HEK293T (cell line): ENCODE data around the gene USP31.

Source experiments
- CTCF ChIA-PET: fragments of 350-600 bp; formaldehyde crosslinking; extraction: SDS; loops from one replicate; lab custom pipeline; 2021; ENCODE audit warnings: antibody characterized with exemption, inconsistent platforms; lab: Yijun Ruan, JAX
- POLR2A ChIA-PET: fragments of 350-600 bp; formaldehyde crosslinking; extraction: SDS; loops from one replicate; lab custom pipeline; 2020; ENCODE audit warnings: antibody characterized with exemption, inconsistent platforms; lab: Yijun Ruan, JAX
- DNase-seq: peaks from one replicate; pipeline ENCODE4 v3.0.0; 2012; ENCODE audit warnings: mixed read lengths; ENCODE audit errors: extremely low spot score
- ARNT ChIP-seq: fragments of 450-650 bp; IDR thresholded peaks from 2 replicates; pipeline ENCODE4 v1.6.1; 2017; ENCODE audit warnings: mild to moderate bottlenecking
- BHLHE40 ChIP-seq: fragments of 450-650 bp; IDR thresholded peaks from 2 replicates; pipeline ENCODE4 v1.6.1; 2016; ENCODE audit warnings: mild to moderate bottlenecking, moderate library complexity, borderline replicate concordance
- CTBP1 ChIP-seq: fragments of 450-650 bp; IDR thresholded peaks from 2 replicates; pipeline ENCODE4 v1.6.1; 2016; ENCODE audit warnings: borderline replicate concordance
- ELF4 ChIP-seq: fragments of 450-650 bp; IDR thresholded peaks from 2 replicates; pipeline ENCODE4 v1.6.1; 2017; ENCODE audit warnings: antibody characterized with exemption
- FOXA1 ChIP-seq: fragments of 450-650 bp; IDR thresholded peaks from 2 replicates; pipeline ENCODE4 v1.6.1; 2016; ENCODE audit warnings: mild to moderate bottlenecking
- FOXK2 ChIP-seq: fragments of 450-650 bp; IDR thresholded peaks from 2 replicates; pipeline ENCODE4 v1.6.1; 2016; ENCODE audit warnings: mild to moderate bottlenecking
- FOXM1 ChIP-seq: fragments of 450-650 bp; IDR thresholded peaks from 2 replicates; pipeline ENCODE4 v1.6.1; 2017; ENCODE audit warnings: mild to moderate bottlenecking, borderline replicate concordance
- HDGF ChIP-seq: fragments of 450-650 bp; IDR thresholded peaks from 2 replicates; pipeline ENCODE4 v1.6.1; 2017; ENCODE audit warnings: antibody characterized with exemption, borderline replicate concordance
- L3MBTL2 ChIP-seq: fragments of 450-650 bp; conservative IDR thresholded peaks from 2 replicates; pipeline ENCODE4 v1.6.1; 2016; ENCODE audit warnings: mild to moderate bottlenecking
- LEF1 ChIP-seq: fragments of 450-650 bp; IDR thresholded peaks from 2 replicates; pipeline ENCODE4 v1.6.1; 2017; ENCODE audit warnings: mild to moderate bottlenecking, borderline replicate concordance
- NFRKB ChIP-seq: fragments of 450-650 bp; IDR thresholded peaks from 2 replicates; pipeline ENCODE4 v1.6.1; 2016; ENCODE audit warnings: mild to moderate bottlenecking, moderate library complexity
- SP1 ChIP-seq: fragments of 450-650 bp; IDR thresholded peaks from 2 replicates; pipeline ENCODE4 v1.6.1; 2017
- SUZ12 ChIP-seq: fragments of 450-650 bp; IDR thresholded peaks from 2 replicates; pipeline ENCODE4 v1.6.1; 2016; ENCODE audit warnings: mild to moderate bottlenecking
- TARDBP ChIP-seq: fragments of 450-650 bp; IDR thresholded peaks from 2 replicates; pipeline ENCODE4 v1.6.1; 2016
- ZNF384 ChIP-seq: fragments of 450-650 bp; IDR thresholded peaks from 2 replicates; pipeline ENCODE4 v1.6.1; 2016
- TF ChIP-seq, protein P1 (sequence below): fragments of 450-650 bp; IDR thresholded peaks from 2 replicates; pipeline ENCODE4 v1.6.1; 2016

The USP31 gene

DNA sequence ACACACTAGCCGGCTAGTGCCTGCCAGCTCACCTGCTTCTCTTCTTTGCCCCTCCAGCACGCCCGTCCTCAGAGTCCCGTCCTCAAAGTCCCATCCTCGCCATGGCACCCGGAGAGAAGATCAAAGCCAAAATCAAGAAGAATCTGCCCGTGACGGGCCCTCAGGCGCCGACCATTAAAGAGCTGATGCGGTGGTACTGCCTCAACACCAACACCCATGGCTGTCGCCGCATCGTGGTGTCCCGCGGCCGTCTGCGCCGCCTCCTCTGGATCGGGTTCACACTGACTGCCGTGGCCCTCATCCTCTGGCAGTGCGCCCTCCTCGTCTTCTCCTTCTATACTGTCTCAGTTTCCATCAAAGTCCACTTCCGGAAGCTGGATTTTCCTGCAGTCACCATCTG, 36.9 kb upstream of the USP31 start:
- ChIA-PET CTCF (interaction anchor here (0.8 kb wide), 1 partner anchor 249 kb away, joined by 3 read pairs; no protein-coding TSS in a partner anchor), POLR2A (no interaction called here)
- DNase-seq, result no peak
- TF ChIP-seq ARNT, result no peak
- no peak for TF ChIP-seq HDGF
- no peak for TF ChIP-seq ZNF384
- no peak for TF ChIP-seq CTBP1
- TF ChIP-seq FOXK2, result no peak
- TF ChIP-seq, protein P1, sequence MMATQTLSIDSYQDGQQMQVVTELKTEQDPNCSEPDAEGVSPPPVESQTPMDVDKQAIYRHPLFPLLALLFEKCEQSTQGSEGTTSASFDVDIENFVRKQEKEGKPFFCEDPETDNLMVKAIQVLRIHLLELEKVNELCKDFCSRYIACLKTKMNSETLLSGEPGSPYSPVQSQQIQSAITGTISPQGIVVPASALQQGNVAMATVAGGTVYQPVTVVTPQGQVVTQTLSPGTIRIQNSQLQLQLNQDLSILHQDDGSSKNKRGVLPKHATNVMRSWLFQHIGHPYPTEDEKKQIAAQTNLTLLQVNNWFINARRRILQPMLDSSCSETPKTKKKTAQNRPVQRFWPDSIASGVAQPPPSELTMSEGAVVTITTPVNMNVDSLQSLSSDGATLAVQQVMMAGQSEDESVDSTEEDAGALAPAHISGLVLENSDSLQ, result no peak
- no peak for TF ChIP-seq NFRKB
- no peak for TF ChIP-seq L3MBTL2
- TF ChIP-seq FOXM1, result no peak
- TF ChIP-seq LEF1, result no peak
- TF ChIP-seq SUZ12, result no peak
- TF ChIP-seq SP1, result no peak
- no peak for TF ChIP-seq FOXA1
- TF ChIP-seq TARDBP, result no peak
- no peak for TF ChIP-seq ELF4
- no peak for TF ChIP-seq BHLHE40

DNA sequence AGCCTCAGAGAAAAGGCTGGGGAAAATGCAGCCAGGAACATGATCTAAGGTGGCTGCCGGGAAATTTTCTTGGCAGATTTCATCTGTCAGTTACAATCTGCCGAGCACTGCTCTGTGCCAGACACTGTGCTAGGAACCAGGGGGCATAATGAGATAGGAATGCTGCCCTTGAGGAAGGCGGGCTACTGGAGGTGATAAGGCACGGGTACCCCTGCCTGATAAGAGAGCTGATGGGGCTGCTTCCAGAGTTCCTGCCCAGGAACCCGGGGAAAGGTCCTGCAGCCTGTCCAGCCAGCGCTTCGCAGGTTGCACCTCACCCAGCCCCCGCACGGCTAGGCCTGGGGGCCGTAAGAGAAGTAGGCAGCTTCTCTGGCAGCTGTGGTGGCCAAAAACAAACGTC, 36.4 kb upstream of the USP31 start:
- no peak for DNase-seq
- ChIA-PET POLR2A (no interaction called here), CTCF (interaction anchor here (0.8 kb wide), 1 partner anchor 250 kb away, joined by 3 read pairs; no protein-coding TSS in a partner anchor)

DNA sequence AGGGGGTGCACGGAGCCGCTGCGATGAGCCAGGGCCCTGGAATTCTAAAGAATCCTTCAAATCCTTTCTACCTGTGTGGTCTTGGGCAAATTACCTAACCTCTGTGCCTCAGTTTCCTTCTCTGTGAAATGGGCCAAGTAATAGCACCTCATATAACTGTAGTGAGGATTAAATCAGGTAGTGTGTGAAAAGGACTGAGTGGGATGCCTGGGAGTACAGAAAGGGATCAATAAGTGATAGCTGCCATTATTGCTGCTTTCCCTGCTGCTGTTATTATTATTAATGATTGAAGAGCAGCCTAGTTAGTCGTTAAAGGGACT, 34.3 kb upstream of the USP31 start:
- POLR2A ChIA-PET, result no interaction called here
- CTCF ChIA-PET, result interaction anchor here (0.6 to 4.0 kb wide), 6 partner anchors 18 to 262 kb away, joined by 3 to 27 read pairs (median 4); no protein-coding TSS in a partner anchor
- TF ChIP-seq NFRKB, result no peak
- no peak for TF ChIP-seq SP1
- TF ChIP-seq ELF4, result no peak
- TF ChIP-seq ZNF384, result no peak
- TF ChIP-seq, protein P1, result no peak
- TF ChIP-seq BHLHE40, result no peak
- no peak for TF ChIP-seq SUZ12
- DNase-seq, result no peak

More for the DNA sequence above, 36.4 kb upstream of the USP31 start:
- TF ChIP-seq LEF1 (no peak), SP1 (no peak), ELF4 (no peak), L3MBTL2 (no peak), CTBP1 (no peak), SUZ12 (no peak), FOXA1 (no peak), ARNT (no peak), TARDBP (no peak), BHLHE40 (no peak)

DNA sequence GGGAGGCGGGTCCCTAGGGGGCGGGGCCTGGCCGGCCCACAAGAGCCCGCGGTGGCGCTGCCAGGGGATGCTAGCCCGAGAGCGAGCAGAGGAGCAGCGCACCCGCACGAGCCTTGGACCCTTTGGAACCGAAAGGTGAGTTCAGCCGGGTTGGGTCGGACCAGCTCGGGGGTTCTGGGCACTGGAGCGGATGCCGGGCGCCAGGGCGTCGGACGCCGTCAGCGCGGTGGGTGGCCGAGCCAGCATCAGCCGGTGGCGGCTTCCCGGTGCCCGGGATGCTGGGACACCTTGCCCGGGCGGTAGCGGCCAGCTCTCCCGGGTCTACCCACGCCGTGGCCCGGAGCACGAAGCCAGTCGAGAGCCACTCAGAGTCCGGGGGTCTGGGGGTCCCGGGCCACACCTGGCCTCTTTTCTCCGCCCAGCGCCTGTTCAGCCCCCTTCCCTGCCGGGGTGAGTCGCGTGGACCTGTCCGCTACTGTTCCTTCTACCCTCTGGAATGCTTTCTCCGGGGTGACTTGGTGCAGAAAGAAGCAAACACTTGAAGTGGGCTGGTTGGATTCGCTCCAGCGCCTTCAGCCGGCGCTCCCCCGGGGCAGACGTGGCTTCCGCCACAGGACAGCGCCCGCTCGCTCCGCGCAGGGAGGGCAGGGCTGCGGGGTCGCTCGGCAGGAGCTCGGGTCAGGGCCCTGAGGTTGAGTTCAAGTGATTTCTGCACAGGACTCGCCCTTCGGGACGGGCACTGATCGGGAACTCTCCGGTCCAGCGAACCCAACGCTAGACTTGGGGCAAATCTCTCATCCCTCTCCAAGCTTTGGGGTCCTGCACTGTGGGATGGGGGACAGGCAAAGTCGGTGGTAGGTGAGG, 33.7 kb upstream of the USP31 start, which contains the start of gene SCNN1G:
Gene SCNN1G, plus strand, starts transcription at position 67 of the 864 bp plus-strand sequence. CDS start 3,527 bp downstream, outside the sequence.
- CTCF ChIA-PET, result interaction anchor here (0.7 to 4.0 kb wide), 5 partner anchors 35 to 262 kb away, joined by 3 to 27 read pairs (median 3); no protein-coding TSS in a partner anchor
- POLR2A ChIA-PET, result no interaction called here

DNA sequence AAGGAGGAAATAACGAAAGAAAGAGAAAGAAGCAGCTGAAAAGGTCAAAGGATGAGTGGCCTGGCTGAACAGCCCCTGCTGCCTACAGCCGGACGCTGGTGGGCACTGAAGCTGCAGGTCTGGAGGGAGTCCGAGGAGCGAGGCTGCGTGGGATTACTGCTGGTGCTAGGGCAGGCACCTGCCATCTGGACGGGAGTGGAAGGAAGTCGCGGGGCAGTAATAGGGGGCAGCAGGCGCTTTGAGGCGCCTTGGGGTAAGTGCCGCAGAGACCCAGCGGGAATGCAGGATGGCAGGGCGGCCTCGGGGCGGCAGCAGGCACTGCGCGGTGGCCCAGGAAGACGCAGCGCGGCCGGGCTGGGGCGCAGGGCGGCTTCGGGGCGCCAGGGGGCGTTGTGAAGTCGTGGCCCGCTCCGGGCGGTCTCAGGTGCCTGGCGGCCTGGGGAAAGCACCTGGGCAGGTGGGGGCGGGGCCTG, 33.0 kb upstream of the USP31 start:
- peak; percentile 84 for DNase-seq
- ChIA-PET CTCF (interaction anchor here (0.6 to 4.0 kb wide), 2 partner anchors 205 to 254 kb away, joined by 3 to 27 read pairs; no protein-coding TSS in a partner anchor), POLR2A (no interaction called here)
- no peak for TF ChIP-seq TARDBP

More for the DNA sequence above, 33.7 kb upstream of the USP31 start, which contains the start of gene SCNN1G:
- peak; percentile 26 for DNase-seq
- no peak for TF ChIP-seq ZNF384
- no peak for TF ChIP-seq L3MBTL2
- TF ChIP-seq SP1, result no peak
- no peak for TF ChIP-seq SUZ12
- TF ChIP-seq TARDBP, result no peak
- TF ChIP-seq FOXM1, result no peak
- no peak for TF ChIP-seq LEF1
- no peak for TF ChIP-seq ELF4
- TF ChIP-seq FOXA1, result no peak
- TF ChIP-seq, protein P1, result no peak

DNA sequence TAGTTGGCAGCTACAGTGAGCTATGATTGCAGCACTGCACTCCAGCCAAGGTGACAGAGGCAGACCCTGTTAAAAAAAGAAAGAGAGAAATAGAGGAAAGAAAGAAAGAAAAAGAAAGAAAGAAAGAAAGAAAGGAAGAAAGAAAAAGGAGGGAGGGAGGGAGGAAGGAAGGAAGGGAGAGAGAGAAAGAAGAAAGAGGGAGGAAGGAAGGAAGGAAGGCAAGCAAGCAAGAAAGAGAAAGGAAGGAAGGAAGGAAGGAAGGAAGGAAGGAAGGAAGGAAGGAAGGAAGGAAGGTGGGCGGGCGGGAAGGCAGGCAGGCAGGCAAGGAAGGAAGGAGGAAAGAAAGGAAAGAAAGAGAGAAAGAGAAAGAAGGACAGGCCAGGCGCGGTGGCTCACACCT, 32.3 kb upstream of the USP31 start:
- TF ChIP-seq NFRKB (no peak), SP1 (no peak), SUZ12 (no peak), HDGF (no peak)
- DNase-seq, result no peak
- ChIA-PET POLR2A (no interaction called here), CTCF (interaction anchor here (0.6 to 4.0 kb wide), 2 partner anchors 206 to 255 kb away, joined by 3 to 27 read pairs; no protein-coding TSS in a partner anchor)
